ENCODE results near the gene NPIPA1.
"Not testable (repeated sequence)": the region's sequence is repeated elsewhere in the genome, so short reads cannot be mapped to it uniquely, and the experiment has no call there.

NPIPA1 gene

DNA sequence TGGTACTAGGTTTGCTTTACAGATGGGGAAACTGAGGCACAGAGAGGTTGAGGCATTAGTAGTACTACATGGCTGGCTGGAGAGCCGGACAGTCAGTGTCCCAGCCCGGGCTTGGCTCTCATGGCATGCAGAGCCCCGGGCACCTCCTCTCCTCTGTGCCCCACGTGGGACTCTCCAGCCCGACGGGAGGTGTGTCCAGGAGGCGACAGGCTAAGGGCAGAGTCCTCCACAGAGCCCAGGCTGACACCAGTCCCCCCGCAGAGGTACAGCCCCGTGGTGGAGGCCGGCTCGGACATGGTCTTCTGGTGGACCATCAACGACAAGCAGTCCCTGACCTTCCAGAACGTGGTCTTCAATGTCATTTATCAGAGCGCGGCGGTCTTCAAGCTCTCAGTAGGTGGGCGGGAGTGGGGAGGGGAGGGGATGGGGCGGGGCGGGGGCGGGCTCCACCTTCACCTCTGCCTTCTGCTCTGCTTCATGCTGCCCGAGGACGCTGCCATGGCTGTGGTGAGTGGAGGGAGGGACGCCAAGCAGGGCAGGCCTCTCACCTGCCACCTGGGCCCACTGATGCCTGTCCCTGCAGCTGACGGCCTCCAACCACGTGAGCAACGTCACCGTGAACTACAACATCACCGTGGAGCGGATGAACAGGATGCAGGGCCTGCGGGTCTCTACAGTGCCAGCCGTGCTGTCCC lies 13.7 kb upstream of the NPIPA1 start:
- not testable (repeated sequence) for H3K4me1 Mint-ChIP-seq (ENCODE audit: low read depth); H3K27me3 Mint-ChIP-seq; H3K4me3 Mint-ChIP-seq; H3K9me3 Mint-ChIP-seq (ENCODE audit: low read depth); H3K27ac Mint-ChIP-seq; H3K36me3 Mint-ChIP-seq

DNA sequence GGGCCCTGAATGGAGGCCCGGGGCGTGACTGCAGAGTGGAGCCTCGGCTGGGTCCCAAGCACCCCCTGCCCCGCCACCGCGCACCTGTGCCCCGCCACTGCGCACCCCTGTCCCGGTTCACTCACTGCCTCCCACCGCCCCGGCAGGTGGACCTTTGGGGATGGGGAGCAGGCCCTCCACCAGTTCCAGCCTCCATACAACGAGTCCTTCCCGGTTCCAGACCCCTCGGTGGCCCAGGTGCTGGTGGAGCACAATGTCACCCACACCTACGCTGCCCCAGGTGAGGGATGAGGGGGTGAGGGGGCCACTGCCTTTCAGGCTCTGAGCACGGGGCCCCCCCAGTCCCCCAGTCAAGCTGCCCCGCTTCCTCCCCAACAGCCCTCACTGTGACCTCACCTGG lies 12.9 kb upstream of the NPIPA1 start:
- H3K27me3 Mint-ChIP-seq; H3K4me3 Mint-ChIP-seq; H3K9me3 Mint-ChIP-seq (ENCODE audit: low read depth); H3K27ac Mint-ChIP-seq; H3K4me1 Mint-ChIP-seq (ENCODE audit: low read depth); H3K36me3 Mint-ChIP-seq: not testable (repeated sequence)

DNA sequence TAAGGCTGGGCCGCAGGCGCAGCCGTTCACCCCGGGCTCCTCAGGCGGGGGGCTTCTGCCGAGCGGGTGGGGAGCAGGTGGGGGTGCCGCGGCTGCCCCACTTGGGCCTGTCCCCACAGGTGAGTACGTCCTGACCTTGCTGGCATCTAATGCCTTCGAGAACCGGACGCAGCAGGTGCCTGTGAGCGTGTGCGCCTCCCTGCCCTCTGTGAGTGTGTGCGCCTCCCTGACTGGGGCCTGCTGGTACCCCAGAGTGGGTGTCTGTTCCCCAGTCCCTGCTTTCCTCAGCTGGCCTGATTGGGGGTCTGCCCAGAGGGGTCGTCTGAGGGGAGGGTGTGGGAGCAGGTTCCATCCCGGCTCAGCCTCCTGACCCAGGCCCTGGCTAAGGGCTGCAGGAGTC lies 12.3 kb upstream of the NPIPA1 start:
- not testable (repeated sequence) for H3K4me1 Mint-ChIP-seq (ENCODE audit: low read depth)

DNA sequence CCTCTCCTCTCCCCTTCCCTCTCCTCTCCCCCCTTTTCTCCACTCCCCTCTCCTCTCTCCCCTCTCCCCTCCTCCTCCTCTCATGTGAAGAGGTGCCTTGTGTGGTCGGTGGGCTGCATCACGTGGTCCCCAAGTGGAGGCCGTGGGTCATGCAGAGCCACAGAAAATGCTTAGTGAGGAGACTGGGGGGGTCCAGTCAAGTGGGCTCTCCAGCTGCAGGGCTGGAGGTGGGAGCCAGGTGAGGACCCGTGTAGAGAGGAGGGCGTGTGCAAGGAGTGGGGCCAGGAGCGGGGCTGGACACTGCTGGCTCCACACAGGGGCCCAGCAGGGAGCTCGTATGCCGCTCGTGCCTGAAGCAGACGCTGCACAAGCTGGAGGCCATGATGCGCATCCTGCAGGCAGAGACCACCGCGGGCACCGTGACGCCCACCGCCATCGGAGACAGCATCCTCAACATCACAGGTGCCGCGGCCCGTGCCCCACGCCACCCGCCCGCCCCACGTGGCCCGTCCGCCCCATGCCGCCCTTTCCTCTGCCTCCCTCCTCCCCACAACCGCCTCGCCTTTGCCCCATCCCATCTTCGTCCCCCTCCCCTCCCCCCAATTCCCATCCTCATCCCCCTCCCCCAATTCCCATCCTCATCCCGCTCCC lies 9.1 kb upstream of the NPIPA1 start:
- H3K27ac Mint-ChIP-seq; H3K9me3 Mint-ChIP-seq (ENCODE audit: low read depth); H3K4me1 Mint-ChIP-seq (ENCODE audit: low read depth); H3K4me3 Mint-ChIP-seq; H3K36me3 Mint-ChIP-seq; H3K27me3 Mint-ChIP-seq: not testable (repeated sequence)

More for the DNA sequence above, 12.3 kb upstream of the NPIPA1 start:
- H3K36me3 Mint-ChIP-seq; H3K27ac Mint-ChIP-seq; H3K4me3 Mint-ChIP-seq; H3K9me3 Mint-ChIP-seq (ENCODE audit: low read depth); H3K27me3 Mint-ChIP-seq: not testable (repeated sequence)

DNA sequence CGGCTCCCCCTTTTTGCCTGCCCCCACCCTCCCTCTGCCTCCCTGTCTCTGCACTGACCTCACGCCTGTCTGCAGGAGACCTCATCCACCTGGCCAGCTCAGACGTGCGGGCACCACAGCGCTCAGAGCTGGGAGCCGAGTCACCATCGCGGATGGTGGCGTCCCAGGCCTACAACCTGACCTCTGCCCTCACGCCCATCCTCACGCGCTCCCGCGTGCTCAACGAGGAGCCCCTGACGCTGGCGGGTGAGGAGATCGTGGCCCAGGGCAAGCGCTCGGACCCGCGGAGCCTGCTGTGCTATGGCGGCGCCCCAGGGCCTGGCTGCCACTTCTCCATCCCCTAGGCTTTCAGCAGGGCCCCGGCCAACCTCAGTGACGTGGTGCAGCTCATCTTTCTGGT lies 8.1 kb upstream of the NPIPA1 start:
- H3K36me3 Mint-ChIP-seq; H3K27ac Mint-ChIP-seq; H3K4me3 Mint-ChIP-seq; H3K27me3 Mint-ChIP-seq; H3K4me1 Mint-ChIP-seq (ENCODE audit: low read depth); H3K9me3 Mint-ChIP-seq (ENCODE audit: low read depth): not testable (repeated sequence)

DNA sequence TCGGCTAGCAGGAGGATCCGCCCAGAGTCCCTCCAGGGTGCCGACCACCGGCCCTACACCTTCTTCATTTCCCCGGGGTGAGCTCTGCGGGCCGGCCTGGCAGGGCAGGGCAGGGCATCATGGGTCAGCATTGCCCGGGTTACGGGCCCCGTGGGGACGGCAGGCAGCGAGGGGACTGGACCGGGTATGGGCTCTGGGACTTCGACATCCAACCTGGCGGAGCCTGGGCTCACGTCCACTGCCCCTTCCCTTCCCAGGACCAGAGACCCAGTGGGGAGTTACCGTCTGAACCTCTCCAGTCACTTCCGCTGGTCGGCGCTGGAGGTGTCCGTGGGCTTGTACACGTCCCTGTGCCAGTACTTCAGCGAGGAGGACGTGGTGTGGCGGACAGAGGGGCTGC lies 7.0 kb upstream of the NPIPA1 start:
- H3K36me3 Mint-ChIP-seq; H3K4me1 Mint-ChIP-seq (ENCODE audit: low read depth); H3K27ac Mint-ChIP-seq; H3K4me3 Mint-ChIP-seq; H3K9me3 Mint-ChIP-seq (ENCODE audit: low read depth); H3K27me3 Mint-ChIP-seq: not testable (repeated sequence)

DNA sequence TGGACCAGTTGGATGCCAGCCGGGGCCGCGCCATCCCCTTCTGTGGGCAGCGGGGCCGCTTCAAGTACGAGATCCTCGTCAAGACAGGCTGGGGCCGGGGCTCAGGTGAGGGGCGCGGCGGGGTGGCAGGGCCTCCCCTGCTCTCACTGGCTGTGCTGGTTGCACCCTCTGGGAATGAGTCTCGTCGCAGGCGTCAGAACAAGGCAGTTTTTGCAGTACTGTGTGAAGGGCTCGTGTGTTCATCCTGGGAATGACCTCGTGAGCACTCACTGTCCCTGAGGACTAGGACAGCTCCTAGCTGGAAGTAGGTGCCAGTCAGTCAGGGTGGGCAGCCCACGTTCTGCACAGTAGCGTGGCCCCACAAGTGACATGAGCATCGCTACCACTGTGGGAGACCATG lies 6.3 kb upstream of the NPIPA1 start:
- H3K27ac Mint-ChIP-seq; H3K4me3 Mint-ChIP-seq; H3K27me3 Mint-ChIP-seq; H3K9me3 Mint-ChIP-seq (ENCODE audit: low read depth); H3K4me1 Mint-ChIP-seq (ENCODE audit: low read depth); H3K36me3 Mint-ChIP-seq: not testable (repeated sequence)

DNA sequence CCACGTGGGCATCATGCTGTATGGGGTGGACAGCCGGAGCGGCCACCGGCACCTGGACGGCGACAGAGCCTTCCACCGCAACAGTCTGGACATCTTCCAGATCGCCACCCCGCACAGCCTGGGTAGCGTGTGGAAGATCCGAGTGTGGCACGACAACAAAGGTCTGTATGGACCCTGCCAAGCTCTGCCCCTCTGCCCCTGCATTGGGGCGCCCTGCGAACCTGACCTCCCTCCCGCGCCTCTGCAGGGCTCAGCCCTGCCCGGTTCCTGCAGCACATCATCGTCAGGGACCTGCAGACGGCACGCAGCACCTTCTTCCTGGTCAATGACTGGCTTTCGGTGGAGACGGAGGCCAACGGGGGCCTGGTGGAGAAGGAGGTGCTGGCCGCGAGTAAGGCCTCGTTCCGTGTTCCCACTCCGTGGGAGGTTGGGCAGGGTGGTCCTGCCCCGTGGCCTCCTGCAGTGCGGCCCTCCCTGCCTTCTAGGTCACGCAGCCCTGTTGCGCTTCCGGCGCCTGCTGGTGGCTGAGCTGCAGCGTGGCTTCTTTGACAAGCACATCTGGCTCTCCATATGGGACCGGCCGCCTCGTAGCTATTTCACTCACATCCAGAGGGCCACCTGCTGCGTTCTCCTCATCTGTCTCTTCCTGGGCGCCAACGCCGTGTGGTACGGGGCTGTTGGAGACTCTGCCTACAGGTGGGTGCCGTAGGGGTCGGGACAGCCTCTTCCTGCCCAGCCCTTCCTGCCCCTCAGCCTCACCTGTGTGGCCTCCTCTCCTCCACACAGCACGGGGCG lies 4.5 kb upstream of the NPIPA1 start:
- not testable (repeated sequence) for H3K4me3 Mint-ChIP-seq; H3K36me3 Mint-ChIP-seq; H3K4me1 Mint-ChIP-seq (ENCODE audit: low read depth); H3K9me3 Mint-ChIP-seq (ENCODE audit: low read depth); H3K27ac Mint-ChIP-seq; H3K27me3 Mint-ChIP-seq

DNA sequence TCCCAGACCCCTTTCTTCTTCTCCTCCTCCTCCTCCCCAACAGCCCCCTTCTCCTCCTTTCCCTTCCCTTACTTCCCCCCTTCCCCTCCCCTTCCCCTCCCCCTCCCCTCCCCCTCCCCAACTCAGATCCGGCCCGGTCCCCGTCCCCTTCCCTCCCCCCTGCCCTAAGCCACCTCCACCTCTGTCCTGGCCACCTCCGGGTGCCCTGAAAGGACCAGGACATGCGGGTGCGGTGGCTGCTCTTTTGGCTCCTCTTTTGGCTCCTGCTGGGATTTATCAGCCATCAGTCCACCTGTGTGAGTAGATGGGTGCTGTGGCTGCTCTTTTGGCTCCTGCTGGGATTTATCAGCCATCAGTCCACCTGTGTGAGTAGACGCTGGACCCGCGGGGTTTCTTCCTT lies 751 bp downstream of the NPIPA1 start:
- not testable (repeated sequence) for H3K4me3 Mint-ChIP-seq; H3K27me3 Mint-ChIP-seq; H3K27ac Mint-ChIP-seq; H3K4me1 Mint-ChIP-seq (ENCODE audit: low read depth); H3K9me3 Mint-ChIP-seq (ENCODE audit: low read depth); H3K36me3 Mint-ChIP-seq

DNA sequence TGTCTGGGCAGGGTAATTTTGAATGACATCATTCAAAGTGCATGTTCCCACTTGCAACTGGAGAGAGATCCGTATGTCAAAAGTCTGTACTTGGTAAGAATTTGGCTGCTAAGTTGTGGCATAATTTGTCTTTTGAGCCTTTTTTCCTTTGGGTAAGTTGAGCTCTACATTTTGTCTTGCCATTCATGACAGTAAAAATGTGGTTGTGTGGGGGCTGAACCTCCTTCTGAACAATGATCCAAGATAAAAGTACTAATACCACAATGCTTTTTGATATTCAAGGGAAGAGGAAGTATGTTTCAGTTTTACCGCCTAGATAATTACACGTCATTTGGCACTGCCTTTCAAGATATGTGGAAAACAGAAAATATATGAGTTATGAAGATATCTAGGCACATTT lies 5.4 kb downstream of the NPIPA1 start:
- H3K9me3 Mint-ChIP-seq (ENCODE audit: low read depth); H3K27ac Mint-ChIP-seq; H3K27me3 Mint-ChIP-seq; H3K36me3 Mint-ChIP-seq; H3K4me3 Mint-ChIP-seq; H3K4me1 Mint-ChIP-seq (ENCODE audit: low read depth): not testable (repeated sequence)

DNA sequence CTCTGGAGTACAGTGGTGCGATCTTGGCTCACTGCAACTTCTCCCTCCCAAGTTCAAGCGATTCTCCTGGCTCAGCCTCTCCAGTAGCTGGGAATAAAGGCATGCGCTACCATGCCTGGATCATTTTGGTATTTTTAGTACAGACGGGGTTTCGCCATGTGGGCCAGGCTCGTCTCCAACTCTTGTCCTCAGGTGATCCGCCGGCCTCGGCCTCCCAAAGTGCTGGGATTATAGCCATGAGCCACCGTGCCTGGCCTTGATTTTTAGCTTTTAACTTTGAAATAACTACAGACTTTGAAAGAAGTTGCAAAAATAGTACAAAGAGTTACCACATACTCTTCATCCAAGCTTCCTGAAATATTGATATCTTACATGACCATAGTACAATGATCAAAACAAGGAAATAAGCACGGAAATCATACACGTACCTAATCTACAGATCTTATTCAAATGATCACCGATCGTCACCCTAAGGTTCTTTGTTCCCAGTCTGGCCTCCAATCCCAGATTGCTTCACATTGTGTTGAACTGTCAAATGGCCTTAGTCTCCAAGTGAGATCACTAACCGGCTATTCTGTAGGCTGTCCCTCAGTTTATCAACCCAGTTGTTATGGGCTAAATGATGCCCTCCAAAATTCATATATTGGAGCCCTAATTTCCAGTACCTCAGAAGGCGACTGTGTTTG lies 18.4 kb downstream of the NPIPA1 start:
- H3K9me3 Mint-ChIP-seq (ENCODE audit: low read depth) = no peaks in the 10 kb centered on the region
- H3K4me3 Mint-ChIP-seq = no peak overlapping the region
- H3K4me1 Mint-ChIP-seq (ENCODE audit: low read depth) = no peaks in the 10 kb centered on the region
- no peak overlapping the region for H3K27ac Mint-ChIP-seq
- no peaks in the 10 kb centered on the region for H3K27me3 Mint-ChIP-seq
- H3K36me3 Mint-ChIP-seq = no peaks in the 10 kb centered on the region

DNA sequence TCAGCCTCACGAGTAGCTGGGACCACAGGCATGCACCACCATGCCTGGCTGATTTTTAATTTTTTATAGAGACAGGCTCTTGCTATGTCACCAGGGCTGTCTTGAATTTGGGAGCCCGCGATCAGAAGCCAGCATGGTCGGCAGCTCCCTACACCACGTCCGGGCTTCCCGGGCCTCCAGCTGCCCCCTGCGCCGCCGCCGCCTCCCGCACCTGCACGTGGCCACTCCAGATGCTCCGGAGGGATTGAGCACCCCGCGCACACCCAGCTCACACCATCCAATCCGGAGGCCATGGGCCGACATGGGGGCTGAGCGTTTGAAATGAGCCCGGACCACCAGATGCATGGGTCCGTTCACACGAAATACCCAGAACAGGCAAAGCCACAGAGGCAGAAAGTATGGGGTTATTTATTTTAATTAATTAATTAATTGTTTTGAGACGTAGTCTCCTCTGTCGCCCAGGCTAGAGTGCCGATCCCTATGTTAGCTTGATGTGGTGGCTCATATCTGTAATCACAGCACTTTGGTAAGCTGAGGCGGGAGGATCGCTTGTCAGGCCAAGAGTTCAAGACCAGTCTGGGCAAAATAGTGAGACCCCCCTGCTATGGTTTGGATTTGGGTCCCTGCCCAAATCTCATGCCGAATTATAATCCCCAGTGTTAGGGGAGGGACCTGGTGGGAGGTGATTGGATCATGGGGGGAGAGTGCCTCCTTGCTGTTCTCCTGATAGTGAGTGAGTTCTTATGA lies 20.5 kb downstream of the NPIPA1 start:
- Mint-ChIP-seq H3K27ac (no peak overlapping the region), H3K4me1 (ENCODE audit: low read depth) (no peaks in the 10 kb centered on the region), H3K36me3 (no peaks in the 10 kb centered on the region), H3K4me3 (no peak overlapping the region), H3K27me3 (peaks cover under 1% of the 10 kb centered on the region), H3K9me3 (ENCODE audit: low read depth) (no peaks in the 10 kb centered on the region)

DNA sequence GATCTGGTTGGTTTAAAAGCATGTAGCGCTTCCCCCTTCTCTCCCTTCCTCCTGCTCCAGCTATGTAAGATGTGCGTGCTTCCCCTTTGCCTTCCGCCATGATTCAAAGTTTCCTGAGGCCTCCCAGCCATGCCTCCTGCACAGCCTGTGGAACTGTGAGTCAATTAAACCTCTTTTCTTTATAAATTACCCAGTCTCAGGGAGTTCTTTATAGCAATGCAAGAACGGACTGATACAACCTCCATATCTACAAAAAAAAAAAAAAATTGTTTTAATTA lies 21.0 kb downstream of the NPIPA1 start:
- H3K9me3 Mint-ChIP-seq (ENCODE audit: low read depth) = peaks cover 2% of the 10 kb centered on the region
- H3K4me3 Mint-ChIP-seq = no peak overlapping the region
- H3K27me3 Mint-ChIP-seq = peaks cover 3% of the 10 kb centered on the region
- no peak overlapping the region for H3K27ac Mint-ChIP-seq
- H3K4me1 Mint-ChIP-seq (ENCODE audit: low read depth) = no peaks in the 10 kb centered on the region
- H3K36me3 Mint-ChIP-seq = peaks cover 2% of the 10 kb centered on the region

DNA sequence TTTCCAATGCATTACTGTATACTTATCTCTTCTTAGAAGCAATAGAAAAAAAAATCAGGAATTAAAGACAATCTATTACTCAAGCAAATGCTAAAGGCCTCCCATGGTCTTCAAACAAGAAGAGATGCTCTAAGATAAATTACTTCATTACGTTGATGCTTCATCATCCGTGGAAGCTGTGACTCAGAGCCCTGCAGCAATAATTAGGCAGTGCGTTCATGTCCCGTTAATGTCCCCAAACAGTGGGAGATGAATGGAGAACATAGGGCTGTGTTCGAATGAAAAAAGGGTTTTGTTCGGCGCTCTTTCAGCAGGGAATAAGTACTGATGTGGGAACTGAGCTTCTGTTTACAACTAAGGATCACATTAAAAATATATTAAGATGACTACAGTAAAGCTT lies 21.7 kb downstream of the NPIPA1 start:
- Mint-ChIP-seq H3K9me3 (ENCODE audit: low read depth) (peaks cover 6% of the 10 kb centered on the region), H3K4me1 (ENCODE audit: low read depth) (no peaks in the 10 kb centered on the region), H3K36me3 (peaks cover 6% of the 10 kb centered on the region), H3K4me3 (no peak overlapping the region), H3K27me3 (peaks cover 7% of the 10 kb centered on the region), H3K27ac (no peak overlapping the region)

All from activated naive CD8-positive, alpha-beta T cell (primary cell).